GM19438 (cell line): ENCODE results near the gene CRYBG2.
"Not testable (repeated sequence)": the region's sequence is repeated elsewhere in the genome, so short reads cannot be mapped to it uniquely, and the experiment has no call there.

Experiments
- ATAC-seq: cut with Tn5 transposase; IDR thresholded peaks from one replicate; pipeline ENCODE4 v1.9.1; 2021; ENCODE audit warnings: low read depth; ENCODE audit not compliant: unreplicated experiment

CRYBG2 gene, protein sequence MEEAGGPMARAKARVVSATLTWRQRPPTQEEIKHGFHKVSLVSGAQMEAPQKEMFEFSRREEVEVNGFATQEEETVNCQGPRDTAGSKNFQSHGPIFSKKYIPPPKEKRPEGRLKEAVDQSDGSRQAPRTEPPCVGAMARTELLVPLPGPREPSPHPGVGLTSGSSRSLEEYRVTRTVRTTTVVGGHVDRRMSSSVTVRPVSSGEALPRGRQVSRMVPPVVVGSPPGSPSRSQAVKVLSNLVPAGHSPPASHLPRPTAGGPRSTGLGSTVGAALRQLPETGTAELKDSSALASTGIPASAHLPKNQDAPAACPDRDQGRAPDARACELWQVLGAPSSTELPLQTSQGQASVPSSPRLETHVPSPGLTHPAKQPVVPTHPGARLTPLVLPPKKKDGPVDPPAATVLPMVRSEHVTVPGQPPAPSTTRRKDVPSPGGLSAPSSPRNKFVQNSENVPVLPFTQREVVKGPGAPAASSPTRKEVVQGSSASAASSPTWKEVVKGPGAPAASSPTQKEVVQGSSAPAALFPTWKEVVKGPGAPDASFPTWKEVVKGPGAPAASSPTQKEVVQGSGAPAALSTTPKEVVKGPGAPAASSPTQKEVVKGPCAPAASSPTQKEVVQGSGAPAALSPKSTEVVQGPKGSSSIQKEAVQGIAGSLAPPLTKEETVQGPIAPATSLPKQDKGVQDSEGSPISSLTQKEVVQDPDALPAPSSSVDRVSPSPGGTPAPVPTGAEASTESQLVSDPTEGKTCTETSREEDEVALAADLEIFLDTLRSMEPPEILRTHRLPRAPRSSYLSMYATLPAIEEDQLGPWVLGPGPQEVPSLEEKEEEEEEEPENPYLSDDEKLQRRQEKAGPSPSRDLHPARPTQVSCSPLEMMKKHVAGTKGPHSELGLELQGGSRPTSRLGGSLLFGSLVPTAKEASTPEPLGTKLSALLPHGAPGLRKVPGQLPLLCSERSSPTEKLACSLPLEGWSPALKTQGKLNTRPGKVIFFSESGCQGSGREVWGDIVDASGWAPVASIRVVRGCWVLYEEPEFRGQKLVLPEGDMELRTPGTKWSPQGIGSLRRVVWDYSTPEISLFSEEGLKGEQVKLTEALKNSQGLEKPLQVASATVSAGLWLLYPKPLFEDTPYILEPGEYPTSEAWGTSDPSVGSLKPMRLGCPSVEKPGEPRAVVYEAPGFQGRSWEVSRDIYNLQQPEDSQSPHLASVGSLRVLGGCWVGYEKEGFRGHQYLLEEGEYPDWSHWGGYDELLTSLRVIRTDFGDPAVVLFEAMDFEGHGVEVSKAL (N-terminal part only)

DNA sequence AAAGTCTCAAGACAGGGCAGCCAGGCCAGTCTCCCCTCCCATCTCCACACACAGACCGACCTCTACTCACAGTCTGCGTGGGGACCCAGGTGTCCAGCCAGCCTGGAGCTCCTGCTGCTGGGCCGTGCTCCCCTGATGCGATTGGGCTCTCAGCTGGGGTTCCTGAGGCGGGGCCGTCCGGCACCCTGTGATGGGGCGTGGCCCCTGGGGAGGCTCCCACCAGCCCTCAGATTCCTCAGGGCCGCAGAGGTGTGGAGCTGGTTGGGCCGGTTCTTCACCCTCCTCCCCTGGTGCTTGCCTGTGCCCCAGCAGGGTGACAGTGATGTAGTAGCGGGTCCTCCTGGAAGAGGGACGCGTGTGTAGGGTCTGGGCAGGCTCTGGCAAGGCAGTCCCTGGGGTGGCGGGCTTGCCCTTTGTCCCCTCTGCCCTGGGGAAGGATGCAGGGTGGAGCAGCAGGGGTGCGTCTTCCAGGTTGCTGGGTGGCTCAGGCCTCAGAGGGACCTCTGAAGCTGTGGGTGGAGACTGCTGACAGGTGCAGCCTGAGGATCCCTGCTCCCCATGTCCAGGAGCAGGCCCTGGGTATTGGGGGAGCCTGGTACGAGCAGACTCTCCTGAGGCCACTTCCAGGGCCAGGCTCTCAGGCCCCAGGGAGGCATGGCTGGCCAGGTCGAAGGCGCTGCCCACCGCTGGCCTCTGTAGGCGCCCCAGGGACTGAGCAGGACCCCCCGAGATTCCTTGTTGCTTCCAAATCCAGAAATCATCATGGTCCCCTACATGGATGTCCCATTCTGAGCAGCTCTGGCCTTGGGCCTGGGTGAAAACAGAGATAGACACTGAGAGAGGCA, at the start of gene CRYBG2:
TSS of gene CRYBG2 (minus strand) at position 155 of the 845 bp plus-strand sequence. CDS start 7,473 bp downstream, outside the sequence.
- ATAC-seq, result no peak

DNA sequence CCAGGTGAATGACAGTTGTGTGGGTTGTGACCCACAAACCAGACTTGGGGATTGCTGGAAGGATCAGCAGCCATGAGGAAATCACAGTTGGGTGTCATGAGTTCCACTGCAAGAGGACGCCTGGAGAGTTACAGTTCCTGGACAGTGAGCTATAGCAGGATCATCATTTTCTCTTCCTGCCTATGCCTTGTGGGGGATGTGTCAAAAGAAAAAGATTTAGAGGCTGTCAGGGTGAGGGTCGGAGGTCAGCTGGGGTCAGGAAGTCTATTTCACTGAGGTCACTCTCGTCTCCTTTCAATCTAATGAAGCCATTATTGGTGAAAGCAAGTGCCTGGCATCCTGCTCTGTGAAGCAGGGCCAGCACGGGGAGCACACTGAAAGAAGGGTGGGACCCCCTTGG, 49.7 kb upstream of the CRYBG2 start:
- ATAC-seq, result no peak

DNA sequence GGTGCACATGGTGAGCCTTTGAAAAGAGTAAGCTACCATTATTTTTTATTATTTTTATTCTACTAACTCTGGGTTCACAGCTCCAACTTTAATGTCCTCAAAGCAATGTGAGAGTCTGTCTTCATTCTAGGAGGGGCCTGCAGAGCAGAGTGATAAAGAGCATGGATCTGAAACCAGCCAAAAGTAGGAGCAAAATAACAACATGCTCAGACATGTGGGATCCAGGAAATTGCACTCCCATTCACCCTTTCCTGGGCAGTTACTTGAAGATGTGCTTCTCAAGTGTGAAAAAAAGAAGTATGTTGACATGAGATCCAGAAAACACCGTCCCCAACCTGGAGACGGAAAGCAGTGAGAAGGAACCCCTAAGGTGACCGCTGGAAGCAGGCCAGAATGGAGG, 48.0 kb upstream of the CRYBG2 start:
- no peak for ATAC-seq

DNA sequence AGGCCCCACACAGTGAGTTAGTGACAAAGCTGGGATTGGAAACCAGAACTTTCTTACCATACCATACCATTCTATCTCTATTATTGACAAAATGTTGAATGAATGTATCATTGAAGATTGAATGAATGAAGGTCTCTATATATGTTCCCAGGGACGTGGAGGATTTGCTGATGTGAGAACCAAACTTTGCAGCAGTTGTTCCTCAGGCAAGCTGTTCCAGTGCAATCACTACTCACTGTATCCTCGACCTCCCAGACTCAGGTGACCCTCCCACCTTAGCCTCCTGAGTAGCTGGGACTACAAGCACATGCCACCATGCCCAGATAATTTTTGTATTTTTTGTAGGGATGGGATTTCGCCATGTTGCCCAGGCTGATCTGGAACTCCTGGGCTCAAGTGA, 45.1 kb upstream of the CRYBG2 start:
- no peak for ATAC-seq

DNA sequence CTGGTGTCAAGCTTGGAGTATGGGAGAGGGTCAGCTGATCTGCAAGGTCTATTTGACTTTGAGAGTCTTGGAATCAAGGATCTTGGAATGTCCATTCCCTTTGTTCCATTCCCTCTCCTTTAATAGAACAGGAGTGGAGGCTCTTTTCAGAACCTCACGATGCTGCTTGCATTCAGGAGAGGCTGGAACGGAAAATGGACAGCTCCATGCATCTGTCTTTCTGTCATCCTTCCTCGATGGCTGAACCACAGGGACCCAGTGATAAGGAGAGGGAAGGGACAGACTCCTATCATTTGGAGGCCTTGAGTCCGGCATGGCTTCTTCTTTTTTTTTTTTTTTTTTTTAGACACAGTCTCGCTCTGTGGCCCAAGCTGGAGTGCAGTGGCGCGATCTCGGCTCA, 41.8 kb upstream of the CRYBG2 start:
- ATAC-seq, result no peak

GRCh38 chr1:26391450-26391849, 37.5 kb upstream of the CRYBG2 start:
- no peak for ATAC-seq

DNA sequence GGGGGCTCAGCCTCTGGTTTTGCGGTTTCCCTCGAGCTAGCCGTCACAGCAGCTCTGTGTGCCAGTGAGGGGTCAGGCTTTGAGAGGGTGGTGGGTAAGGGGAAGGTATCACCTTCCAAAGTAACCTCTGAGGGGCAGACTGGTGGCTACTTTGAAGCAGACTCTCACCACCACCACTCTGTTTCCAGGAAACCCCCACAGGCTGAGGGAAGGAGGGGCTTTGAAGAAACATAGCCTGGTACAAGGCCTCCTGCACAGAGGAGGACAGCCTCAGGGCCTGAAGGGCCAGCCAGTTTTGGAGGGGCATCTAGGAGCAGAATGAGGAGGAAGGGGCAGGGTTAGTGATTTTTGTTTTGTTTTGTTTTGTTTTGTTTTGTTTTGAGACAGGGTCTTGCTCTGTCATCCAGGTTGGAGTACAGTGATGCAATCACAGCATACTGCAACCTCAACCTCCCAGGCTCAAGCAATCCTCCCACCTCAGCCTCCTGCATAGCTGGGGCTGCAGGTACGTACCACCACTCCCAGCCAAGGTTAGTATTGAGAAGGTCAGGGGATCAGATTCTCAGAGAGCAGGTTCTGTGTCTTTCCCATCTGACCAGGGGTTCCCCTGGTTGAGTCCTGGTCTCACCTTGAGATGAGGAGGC, 35.8 kb upstream of the CRYBG2 start:
- ATAC-seq, result no peak

DNA sequence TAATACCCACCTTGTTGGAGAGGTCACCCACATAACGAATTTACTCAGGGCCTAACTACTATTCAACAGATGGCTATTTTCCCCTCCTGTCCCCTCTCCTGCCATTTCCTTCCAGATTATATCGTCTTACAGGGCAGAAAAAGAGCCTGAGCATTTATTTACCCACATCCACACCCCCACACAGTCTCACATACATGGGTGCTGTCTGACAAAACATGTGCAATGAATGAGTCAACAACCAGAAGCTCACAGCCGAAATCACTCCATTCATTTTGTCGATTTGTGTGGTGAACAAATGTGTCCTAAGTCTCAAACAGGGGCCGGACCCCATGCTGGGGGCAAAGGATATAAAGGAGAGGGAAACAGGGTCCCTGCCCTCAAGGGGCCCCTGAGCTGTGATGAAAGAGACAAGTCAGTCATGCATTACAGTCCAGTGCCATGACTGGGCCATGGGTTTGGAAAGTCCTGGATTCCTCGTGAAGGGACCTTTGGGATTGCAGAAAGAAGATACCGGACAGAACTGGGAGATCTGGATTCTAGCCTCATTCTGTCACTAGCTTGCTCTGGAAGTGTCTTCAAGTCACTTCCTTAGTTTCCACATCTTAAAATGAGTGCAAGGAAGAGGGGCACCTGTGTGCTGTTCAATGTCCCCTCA, 35.0 kb upstream of the CRYBG2 start:
- no peak for ATAC-seq

- no peak for ATAC-seq
These were observed 33.5 kb upstream of the CRYBG2 start for GRCh38 chr1:26387447-26387846.

GRCh38 chr1:26385063-26385462, 31.1 kb upstream of the CRYBG2 start:
- not testable (repeated sequence) for ATAC-seq

- no peak for ATAC-seq
These were observed 30.1 kb upstream of the CRYBG2 start for GRCh38 chr1:26384076-26384475.

GRCh38 chr1:26378879-26379251, 24.9 kb upstream of the CRYBG2 start:
- no peak for ATAC-seq

- no peak for ATAC-seq
These were observed 24.4 kb upstream of the CRYBG2 start for GRCh38 chr1:26378088-26378878.

DNA sequence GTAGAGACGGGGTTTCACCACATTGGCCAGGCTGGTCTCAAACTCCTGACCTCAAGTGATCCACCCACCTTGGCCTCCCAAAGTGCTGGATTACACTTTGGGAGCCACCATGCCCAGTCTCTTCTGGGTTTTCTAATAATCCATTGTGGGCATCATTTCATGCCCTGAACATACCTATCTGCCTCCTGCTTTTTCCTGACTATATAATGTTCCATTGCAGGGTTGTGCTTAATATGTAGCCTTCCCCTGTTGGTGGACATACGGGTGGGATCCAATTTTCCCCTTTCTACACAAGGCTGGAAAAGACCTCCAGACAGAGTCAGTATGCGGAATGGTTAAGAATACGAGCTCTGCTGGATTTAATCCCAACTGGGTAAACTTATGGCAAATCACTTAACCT, 22.1 kb upstream of the CRYBG2 start:
- no peak for ATAC-seq

- ATAC-seq, result no peak
These were observed 21.2 kb upstream of the CRYBG2 start for GRCh38 chr1:26375081-26375480.

- not testable (repeated sequence) for ATAC-seq
These were observed 20.4 kb upstream of the CRYBG2 start for GRCh38 chr1:26374361-26374760.

DNA sequence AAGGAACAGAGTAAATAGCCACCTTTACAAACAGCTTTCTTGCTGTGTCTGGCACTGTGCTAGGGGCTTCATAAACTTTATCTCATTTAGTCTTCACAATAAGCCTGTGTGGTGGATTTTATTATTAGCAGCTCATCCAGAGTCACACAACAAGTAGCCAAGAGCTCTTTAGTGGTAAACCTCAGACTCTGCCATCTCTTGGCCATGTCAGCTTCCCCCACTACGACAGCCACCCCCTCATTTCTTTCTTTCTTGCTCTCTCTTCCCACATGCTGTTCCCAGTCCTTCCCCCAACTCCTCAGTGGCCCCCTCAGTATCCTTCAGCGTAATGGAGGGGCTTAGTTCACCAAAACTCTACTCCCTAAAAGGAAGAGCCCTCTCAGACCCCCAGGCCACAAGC, 19.9 kb upstream of the CRYBG2 start:
- no peak for ATAC-seq

GRCh38 chr1:26373281-26373680, 19.4 kb upstream of the CRYBG2 start:
- ATAC-seq, result no peak
